ENCODE data around the gene NOB1. TPM values are rescaled to one million over a fixed set of nuclear protein-coding genes. Genes with fewer than 3 reads are reported as not detected.
A peak's percentile ranks its signal among the peaks of the same experiment; 100 is the strongest.

Gene NOB1
- polyA plus RNA-seq, 2 of the 4 experiments (the other 2 are of a cell fraction): 123 to 134 TPM

DNA sequence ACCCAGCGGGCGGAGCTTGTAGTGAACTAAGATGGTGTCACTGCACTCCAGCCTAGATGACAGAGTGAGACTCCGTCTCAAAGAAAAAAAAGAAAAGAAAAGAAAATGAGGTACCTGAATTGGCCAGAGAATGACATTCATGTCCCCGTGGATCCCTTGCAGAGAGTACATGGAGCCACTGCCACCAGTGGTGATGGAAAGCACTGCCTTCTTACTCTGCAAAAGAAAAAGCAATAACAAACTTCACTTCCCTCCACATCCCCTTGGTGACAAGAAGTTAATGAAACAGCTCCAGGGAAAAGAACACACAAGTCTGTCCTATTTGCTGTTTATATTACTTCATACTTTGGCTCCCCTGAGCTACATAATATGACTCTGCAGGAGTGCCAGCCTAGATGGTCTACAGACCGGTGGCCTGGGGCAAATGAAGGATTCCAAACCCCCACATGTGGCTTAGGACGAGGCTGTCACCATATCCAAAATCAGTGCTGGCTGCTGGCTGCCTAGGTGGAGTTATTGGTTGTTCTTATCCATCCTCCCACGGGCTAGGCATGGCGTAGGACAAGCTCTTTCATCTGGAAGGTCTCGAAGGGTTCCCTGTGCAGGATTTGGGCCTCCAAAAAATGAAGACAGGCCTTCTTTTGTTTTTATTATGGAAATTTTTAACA, 41.7 kb downstream of the NOB1 start:
- no peaks in the 10 kb centered on the region for H3K9me3 ChIP-seq
- no peak overlapping the region for H3K4me3 ChIP-seq
- FAIRE-seq: no peak
- H3K4me2 ChIP-seq: no peak overlapping the region
- DNase-seq (ENCODE audit: low read depth in 1 of 2, low spot score in 1 of 2): no peak
- 85% methylated on average over 9 of the region's 9 CpGs for WGBS (ENCODE audit: missing lambda C conversion rate)
- no peak overlapping the region for H3K27ac ChIP-seq
- POLR2A ChIA-PET: interaction anchor here (1.6 kb wide), 1 partner anchor 13 kb away, joined by 10 read pairs; the partner anchor contains the start of gene NQO1
- 0 out of 2 replicates have a peak, but pooled peaks have one; percentile 41 for TF ChIP-seq POLR2AphosphoS2 (conservative IDR thresholded peaks at IDR 0.05; ENCODE audit: low read length)
- TF ChIP-seq TFCP2L1 (CRISPR knock-in tag; IDR thresholded peaks at IDR 0.05): peak; percentile 24; the same call in 1 of the 2 replicates
- TF ChIP-seq RNF2 (IDR thresholded peaks at IDR 0.05; ENCODE audit: borderline replicate concordance, low read depth): no peak
- H3K4me1 ChIP-seq: peaks cover 46% of the 10 kb centered on the region
- CTCF ChIA-PET: interaction anchor here (1.3 to 5.6 kb wide), 4 partner anchors 9 to 317 kb away, joined by 3 to 54 read pairs (median 6); partner anchors contain the start of gene NOB1
- peak; percentile 29 to 68; a peak in 5 of 6 replicates for ATAC-seq

- DNase-seq (ENCODE audit: low read depth in 1 of 2, low spot score in 1 of 2) (no peak), FAIRE-seq (no peak), ATAC-seq (peak in 1 of 2 experiments; percentile 4; a peak in 2 of 6 replicates)
- TF ChIP-seq HEYL (CRISPR knock-in tag; IDR thresholded peaks at IDR 0.05) (no peak), KDM1A (IDR thresholded peaks at IDR 0.05; ENCODE audit: low read depth) (no peak), ZSCAN20 (CRISPR knock-in tag; IDR thresholded peaks at IDR 0.05) (no peak), JUN (IDR thresholded peaks at IDR 0.05) (peak in 1 of 2 experiments; percentile 18; a peak in 2 of 5 replicates), CHD4 (IDR thresholded peaks at IDR 0.05; ENCODE audit: borderline replicate concordance) (no peak), JUNB (IDR thresholded peaks at IDR 0.05) (no peak)
- TF ChIP-seq, protein P1, sequence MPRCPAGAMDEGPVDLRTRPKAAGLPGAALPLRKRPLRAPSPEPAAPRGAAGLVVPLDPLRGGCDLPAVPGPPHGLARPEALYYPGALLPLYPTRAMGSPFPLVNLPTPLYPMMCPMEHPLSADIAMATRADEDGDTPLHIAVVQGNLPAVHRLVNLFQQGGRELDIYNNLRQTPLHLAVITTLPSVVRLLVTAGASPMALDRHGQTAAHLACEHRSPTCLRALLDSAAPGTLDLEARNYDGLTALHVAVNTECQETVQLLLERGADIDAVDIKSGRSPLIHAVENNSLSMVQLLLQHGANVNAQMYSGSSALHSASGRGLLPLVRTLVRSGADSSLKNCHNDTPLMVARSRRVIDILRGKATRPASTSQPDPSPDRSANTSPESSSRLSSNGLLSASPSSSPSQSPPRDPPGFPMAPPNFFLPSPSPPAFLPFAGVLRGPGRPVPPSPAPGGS (IDR thresholded peaks at IDR 0.05): no peak
- WGBS (ENCODE audit: missing lambda C conversion rate): 70% methylated on average over 4 of the region's 4 CpGs
- ChIA-PET CTCF (interaction anchor here (0.7 to 5.6 kb wide), 2 partner anchors 42 to 316 kb away, joined by 4 to 54 read pairs; partner anchors contain the start of gene NOB1), POLR2A (interaction anchor here (1.6 kb wide), 1 partner anchor 14 kb away, joined by 10 read pairs; the partner anchor contains the start of gene NQO1)
- no peak overlapping the region for H3K4me2 ChIP-seq
- H3K27ac ChIP-seq: no peak overlapping the region
- H3K4me3 ChIP-seq: no peak overlapping the region
- H3K4me1 ChIP-seq: peaks cover 51% of the 10 kb centered on the region
- no peaks in the 10 kb centered on the region for H3K9me3 ChIP-seq
These were observed 42.4 kb downstream of the NOB1 start for GRCh38 chr16:69712277-69712676.

- no peak overlapping the region for H3K27ac ChIP-seq
- FAIRE-seq: no peak
- TF ChIP-seq HEYL (CRISPR knock-in tag; IDR thresholded peaks at IDR 0.05) (no peak), NPAS2 (CRISPR knock-in tag; IDR thresholded peaks at IDR 0.05; ENCODE audit: borderline replicate concordance) (no peak), POLR2A (IDR thresholded peaks at IDR 0.05; ENCODE audit: low read length) (no peak), RFX5 (IDR thresholded peaks at IDR 0.05) (no peak), FOSL2 (IDR thresholded peaks at IDR 0.05) (no peak), FOSL2 (CRISPR knock-in tag; IDR thresholded peaks at IDR 0.05) (no peak), EHF (CRISPR knock-in tag; IDR thresholded peaks at IDR 0.05) (no peak), PHF8 (IDR thresholded peaks at IDR 0.05; ENCODE audit: borderline replicate concordance, low read depth) (no peak), MAFK (IDR thresholded peaks at IDR 0.05; ENCODE audit: partially characterized antibody) (no peak), FOXS1 (CRISPR knock-in tag; IDR thresholded peaks at IDR 0.05) (no peak), GATA3 (IDR thresholded peaks at IDR 0.05; ENCODE audit: borderline replicate concordance) (no peak), SREBF2 (IDR thresholded peaks at IDR 0.05) (no peak), EP300 (IDR thresholded peaks at IDR 0.05) (no peak), E2F6 (IDR thresholded peaks at IDR 0.05; ENCODE audit: borderline replicate concordance, low read depth) (no peak)
- WGBS (ENCODE audit: missing lambda C conversion rate): 80% methylated on average over 12 of the region's 12 CpGs
- peaks cover 60% of the 10 kb centered on the region for H3K4me1 ChIP-seq
- H3K4me2 ChIP-seq: no peak overlapping the region
- DNase-seq (ENCODE audit: low read depth in 1 of 2, low spot score in 1 of 2): no peak
- CTCF ChIA-PET: interaction anchor here (0.7 to 5.6 kb wide), 4 partner anchors 13 to 315 kb away, joined by 3 to 54 read pairs (median 28); partner anchors contain the start of genes NOB1 and NQO1
- H3K4me3 ChIP-seq: no peak overlapping the region
- peak in 1 of 2 experiments; percentile 4; a peak in 2 of 6 replicates for ATAC-seq
- H3K9me3 ChIP-seq: no peaks in the 10 kb centered on the region
- POLR2A ChIA-PET: interaction anchor here (0.9 to 1.7 kb wide), 2 partner anchors 15 to 92 kb away, joined by 3 to 6 read pairs; partner anchors contain the start of gene NQO1
These were observed 43.5 kb downstream of the NOB1 start for GRCh38 chr16:69711115-69711740.
